SK-N-MC (cell line): ENCODE data around the gene ZNF335.

Experiments used
- DNase-seq: peaks from one replicate; pipeline ENCODE4 v3.0.0-alpha.2; 2011; ENCODE audit warnings: low read depth, low spot score
- H3K27ac ChIP-seq: fragments of 200-600 bp; sonication (generic); 2 replicates; pipeline ENCODE4 v1.5.1; 2016; ENCODE audit warnings: mixed run types
- H3K36me3 ChIP-seq: fragments of 200-600 bp; sonication (generic); 2 replicates; pipeline ENCODE4 v1.6.1; 2017; ENCODE audit warnings: antibody characterized with exemption, low read length, mixed read lengths; ENCODE audit not compliant: insufficient read depth
- H3K4me3 ChIP-seq: fragments of 200-600 bp; sonication (generic); 2 replicates; pipeline ENCODE4 v1.5.1; 2016
- H3K9ac ChIP-seq: fragments of 200-600 bp; sonication (generic); 2 replicates; pipeline ENCODE4 v1.8.0; 2017; ENCODE audit warnings: mixed run types, mixed read lengths; ENCODE audit not compliant: insufficient read length
- H3K9me3 ChIP-seq: fragments of 200-600 bp; sonication (generic); 2 replicates; pipeline ENCODE4 v1.6.1; 2017; ENCODE audit warnings: low read depth, mild to moderate bottlenecking, antibody characterized with exemption, low read length, moderate library complexity, mixed read lengths
- EZH2 ChIP-seq: fragments of 200-600 bp; sonication (generic); IDR thresholded peaks from one replicate; pipeline ENCODE4 v1.6.1; 2017; ENCODE audit warnings: antibody characterized with exemption
- FOXP2 ChIP-seq: optimal IDR thresholded peaks from 2 replicates; pipeline ENCODE3; 2011; ENCODE audit warnings: mild to moderate bottlenecking, moderate library complexity; ENCODE audit not compliant: insufficient read depth; ENCODE audit errors: extremely low read length, control extremely low read depth
- POLR2AphosphoS5 ChIP-seq: IDR thresholded peaks from 2 replicates; pipeline ENCODE4 v1.6.1; 2012; ENCODE audit warnings: mild to moderate bottlenecking, low read depth, low read length, borderline replicate concordance

Gene ZNF335

GRCh38 chr20:45976086-45976485, 4.1 kb upstream of the ZNF335 start:
- no peak for DNase-seq
- Histone ChIP-seq H3K27ac (no peak overlapping the region), H3K4me3 (no peak overlapping the region), H3K9ac (no peak overlapping the region), H3K9me3 (no peaks in the 10 kb centered on the region), H3K36me3 (no peaks in the 10 kb centered on the region)
- no peak for TF ChIP-seq POLR2AphosphoS5
- TF ChIP-seq EZH2, result no peak
- TF ChIP-seq FOXP2, result no peak

- Histone ChIP-seq H3K9me3 (no peaks in the 10 kb centered on the region), H3K9ac (no peak overlapping the region), H3K27ac (no peak overlapping the region), H3K36me3 (no peaks in the 10 kb centered on the region), H3K4me3 (no peak overlapping the region)
- no peak for DNase-seq
- no peak for TF ChIP-seq FOXP2
- no peak for TF ChIP-seq EZH2
- TF ChIP-seq POLR2AphosphoS5, result no peak
Measured at GRCh38 chr20:45975686-45976085, 3.7 kb upstream of the ZNF335 start.

DNA sequence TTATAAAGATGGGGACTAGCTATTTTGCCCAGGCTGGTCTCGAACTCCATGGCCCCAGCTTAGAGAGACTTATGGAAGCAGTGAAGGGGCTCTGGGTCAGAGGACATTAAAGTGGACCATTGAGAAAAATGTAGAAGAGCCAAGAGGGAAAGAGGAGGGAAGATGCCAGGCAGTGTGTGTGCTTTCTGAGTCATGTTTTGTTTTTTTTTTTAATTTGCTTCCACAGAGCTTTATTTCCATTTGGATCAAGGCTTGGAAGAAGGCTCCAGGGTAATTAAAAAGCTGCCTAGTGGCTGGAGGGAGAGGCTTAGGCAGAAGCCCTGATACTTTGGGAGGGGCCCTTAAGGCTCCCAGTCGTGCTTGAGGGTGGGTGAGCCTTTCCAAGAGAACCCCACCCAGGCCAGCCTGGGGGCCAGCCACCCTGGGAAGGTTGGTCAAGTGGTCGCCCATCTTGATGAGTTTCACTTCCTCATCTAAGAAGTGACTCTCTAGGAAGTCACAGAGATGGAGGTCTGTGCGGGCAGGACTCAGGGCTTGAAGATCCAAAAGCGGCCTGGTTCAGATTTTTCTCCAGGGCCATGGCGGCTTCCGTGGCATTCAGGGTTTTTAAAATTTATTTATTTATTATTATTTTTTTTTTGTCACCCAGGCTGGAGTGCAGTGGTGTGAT, 3.0 kb upstream of the ZNF335 start:
- no peaks in the 10 kb centered on the region for H3K36me3 ChIP-seq
- H3K9me3 ChIP-seq, result no peaks in the 10 kb centered on the region
- no peak for TF ChIP-seq EZH2
- no peak for TF ChIP-seq FOXP2
- no peak for TF ChIP-seq POLR2AphosphoS5
- no peak overlapping the region for H3K27ac ChIP-seq
- no peak for DNase-seq
- no peak overlapping the region for H3K9ac ChIP-seq
- H3K4me3 ChIP-seq, result no peak overlapping the region

GRCh38 chr20:45972500-45973183, 639 bp upstream of the ZNF335 start:
- peak overlapping the region; percentile 100 for H3K9ac ChIP-seq
- DNase-seq, result no peak
- TF ChIP-seq EZH2 (no peak), POLR2AphosphoS5 (peak; percentile 45; the same call in 1 of the 2 replicates), FOXP2 (no peak)
- peak overlapping the region; percentile 100 for H3K27ac ChIP-seq
- H3K36me3 ChIP-seq, result peaks cover 16% of the 10 kb centered on the region
- H3K9me3 ChIP-seq, result no peaks in the 10 kb centered on the region
- peak overlapping the region; percentile 99 for H3K4me3 ChIP-seq

GRCh38 chr20:45971425-45971674, 653 bp downstream of the ZNF335 start:
- Histone ChIP-seq H3K4me3 (peak overlapping the region; percentile 99), H3K27ac (peak overlapping the region; percentile 100)
- DNase-seq, result no peak

DNA sequence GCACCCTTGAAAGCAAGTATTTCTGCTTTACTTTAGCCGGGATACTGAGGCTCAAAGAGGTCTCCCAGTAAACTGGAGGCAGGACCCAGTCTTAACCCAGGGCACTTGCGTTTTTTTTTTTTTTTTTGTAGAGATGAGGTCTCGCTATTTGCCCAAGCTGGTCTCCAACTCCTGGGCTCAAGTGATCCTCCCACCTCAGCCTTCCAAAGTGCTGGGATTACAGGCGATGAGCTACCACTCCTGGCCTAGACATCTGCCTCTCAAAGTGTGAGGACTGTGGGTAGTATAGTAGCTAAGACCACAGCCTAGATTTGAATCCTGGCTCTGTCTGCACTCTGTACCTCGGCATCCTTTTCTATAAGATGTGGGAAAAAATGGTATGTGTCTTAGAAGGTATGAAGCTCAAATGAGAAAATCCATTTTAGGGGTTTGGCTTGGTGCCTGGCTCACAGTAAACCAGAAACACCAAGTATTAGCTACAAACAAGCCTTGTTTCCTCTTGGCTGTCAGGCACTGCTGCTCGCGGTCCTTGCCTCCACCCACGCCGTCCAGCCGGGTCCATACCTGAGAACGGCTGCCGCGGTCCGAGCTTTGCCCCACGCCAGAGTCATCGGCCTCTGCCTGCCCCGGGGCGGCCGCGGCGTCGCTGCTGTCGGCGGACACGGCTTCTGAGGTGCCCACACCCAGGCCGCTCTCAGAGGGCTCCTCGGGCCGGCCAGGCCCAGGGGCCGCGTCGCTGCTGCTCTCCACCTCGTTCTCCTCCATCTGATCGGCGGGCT, 1.2 kb downstream of the ZNF335 start:
- Histone ChIP-seq H3K27ac (peak overlapping the region; percentile 100), H3K4me3 (peak overlapping the region; percentile 99), H3K9me3 (no peaks in the 10 kb centered on the region), H3K36me3 (peaks cover 28% of the 10 kb centered on the region), H3K9ac (peak overlapping the region; percentile 100)
- no peak for DNase-seq
- TF ChIP-seq EZH2 (no peak), POLR2AphosphoS5 (no peak), FOXP2 (no peak)

More at GRCh38 chr20:45971425-45971674, 653 bp downstream of the ZNF335 start:
- Histone ChIP-seq H3K9me3 (no peaks in the 10 kb centered on the region), H3K36me3 (peaks cover 25% of the 10 kb centered on the region), H3K9ac (peak overlapping the region; percentile 100)
- TF ChIP-seq FOXP2 (no peak), EZH2 (no peak), POLR2AphosphoS5 (no peak)

DNA sequence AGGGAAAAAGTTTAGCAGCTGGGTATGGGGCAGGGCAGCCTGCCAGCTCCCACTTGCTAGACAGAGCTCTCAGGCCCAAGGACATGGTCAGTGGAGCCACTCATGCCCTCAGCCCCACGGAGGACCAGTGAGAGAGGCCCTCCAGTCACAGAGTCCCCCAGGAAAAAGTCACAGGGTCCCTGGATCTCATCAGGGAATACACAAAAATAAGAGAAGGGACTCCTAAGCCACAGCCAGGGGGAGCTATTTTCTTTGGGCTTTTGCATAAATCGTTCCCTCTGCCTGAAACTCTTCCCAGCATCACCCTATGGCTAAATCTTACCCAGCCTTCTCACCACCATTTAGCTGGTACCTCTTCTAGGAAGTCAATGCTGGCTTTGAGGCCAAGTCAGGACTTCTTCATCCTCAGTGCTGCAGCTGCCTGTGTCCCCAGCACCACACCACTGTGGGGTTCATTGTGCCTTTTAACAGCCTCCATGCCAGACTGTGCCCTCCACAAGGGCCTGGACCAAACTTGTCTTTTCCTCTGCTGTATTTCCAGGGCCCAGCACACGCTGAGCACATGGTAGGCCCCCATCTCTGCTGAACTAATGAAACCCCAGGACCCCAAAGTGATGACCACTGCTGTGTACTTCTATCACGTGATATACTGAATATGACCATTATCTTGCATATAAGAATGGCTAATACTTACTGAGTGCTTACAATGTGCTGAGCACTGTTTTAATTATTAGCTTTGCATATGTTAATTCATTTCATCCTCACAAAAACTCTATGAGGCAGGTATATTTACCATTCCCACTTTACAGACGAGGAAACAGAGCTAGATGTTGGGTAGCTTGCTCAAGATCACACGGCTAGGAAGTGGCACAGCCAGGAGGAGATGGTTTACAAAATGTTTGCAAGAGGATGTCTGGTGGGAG, 2.0 kb downstream of the ZNF335 start:
- H3K36me3 ChIP-seq, result peaks cover 37% of the 10 kb centered on the region
- peak overlapping the region; percentile 99 for H3K4me3 ChIP-seq
- peak; percentile 53 for DNase-seq
- peak overlapping the region; percentile 100 for H3K9ac ChIP-seq
- H3K9me3 ChIP-seq, result no peaks in the 10 kb centered on the region
- TF ChIP-seq EZH2, result no peak
- TF ChIP-seq FOXP2, result no peak
- no peak for TF ChIP-seq POLR2AphosphoS5
- peak overlapping the region; percentile 100; the same call in 1 of the 2 replicates for H3K27ac ChIP-seq
